Peyer's patch (tissue), 4 donors: ENCODE measurements around the gene SPDYE5.
"Not testable (repeated sequence)": the region's sequence is repeated elsewhere in the genome, so short reads cannot be mapped to it uniquely, and the experiment has no call there.

Experiments used
- POLR2A ChIP-seq, 2 donors: fragments of 450-650 bp; IDR thresholded peaks; one replicate each; pipeline ENCODE4 v1.5.1; 2017; ENCODE audit warnings: antibody characterized with exemption in 2 of 2, mild to moderate bottlenecking in 2 of 2, moderate library complexity in 2 of 2
- TF ChIP-seq, protein P1 (sequence below), 6 experiments: fragments of 450-650 bp in 4 of 6; fragments of 200-600 bp in 2 of 6; sonication (generic) in 1 of 6; IDR thresholded peaks; one replicate each; pipeline ENCODE4 v1.5.1; 2017 to 2019; ENCODE audit warnings: antibody characterized with exemption in 6 of 6, mild to moderate bottlenecking in 3 of 6, moderate library complexity in 1 of 6

DNA sequence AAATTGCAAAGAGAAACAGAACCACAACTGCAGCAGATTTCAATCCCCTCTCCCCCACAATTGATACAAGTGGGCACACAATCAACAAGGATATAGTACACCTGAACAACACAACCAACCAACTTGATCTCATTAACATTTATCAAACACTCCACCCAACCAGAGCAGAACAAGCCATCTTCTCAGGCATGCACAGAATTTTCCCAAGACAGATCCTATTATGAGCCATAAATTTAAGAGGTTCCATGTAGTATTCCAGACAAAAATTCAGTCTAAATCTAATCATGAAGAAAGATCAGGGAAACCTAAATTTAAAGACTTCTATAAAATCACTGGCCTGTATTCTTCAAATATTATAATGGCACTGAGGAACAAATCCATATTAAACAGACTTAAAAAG, 29.6 kb downstream of the SPDYE5 start:
- TF ChIP-seq, protein P1, sequence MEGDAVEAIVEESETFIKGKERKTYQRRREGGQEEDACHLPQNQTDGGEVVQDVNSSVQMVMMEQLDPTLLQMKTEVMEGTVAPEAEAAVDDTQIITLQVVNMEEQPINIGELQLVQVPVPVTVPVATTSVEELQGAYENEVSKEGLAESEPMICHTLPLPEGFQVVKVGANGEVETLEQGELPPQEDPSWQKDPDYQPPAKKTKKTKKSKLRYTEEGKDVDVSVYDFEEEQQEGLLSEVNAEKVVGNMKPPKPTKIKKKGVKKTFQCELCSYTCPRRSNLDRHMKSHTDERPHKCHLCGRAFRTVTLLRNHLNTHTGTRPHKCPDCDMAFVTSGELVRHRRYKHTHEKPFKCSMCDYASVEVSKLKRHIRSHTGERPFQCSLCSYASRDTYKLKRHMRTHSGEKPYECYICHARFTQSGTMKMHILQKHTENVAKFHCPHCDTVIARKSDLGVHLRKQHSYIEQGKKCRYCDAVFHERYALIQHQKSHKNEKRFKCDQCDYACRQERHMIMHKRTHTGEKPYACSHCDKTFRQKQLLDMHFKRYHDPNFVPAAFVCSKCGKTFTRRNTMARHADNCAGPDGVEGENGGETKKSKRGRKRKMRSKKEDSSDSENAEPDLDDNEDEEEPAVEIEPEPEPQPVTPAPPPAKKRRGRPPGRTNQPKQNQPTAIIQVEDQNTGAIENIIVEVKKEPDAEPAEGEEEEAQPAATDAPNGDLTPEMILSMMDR (IDR thresholded peaks at IDR 0.05) = not testable (repeated sequence)
- TF ChIP-seq POLR2A (IDR thresholded peaks at IDR 0.05) = not testable (repeated sequence)
